ENCODE results near the gene KANSL2.
A peak's percentile ranks its signal among the peaks of the same experiment; 100 is the strongest.
"Not testable (repeated sequence)": the region's sequence is repeated elsewhere in the genome, so short reads cannot be mapped to it uniquely, and the experiment has no call there.

Gene KANSL2, protein sequence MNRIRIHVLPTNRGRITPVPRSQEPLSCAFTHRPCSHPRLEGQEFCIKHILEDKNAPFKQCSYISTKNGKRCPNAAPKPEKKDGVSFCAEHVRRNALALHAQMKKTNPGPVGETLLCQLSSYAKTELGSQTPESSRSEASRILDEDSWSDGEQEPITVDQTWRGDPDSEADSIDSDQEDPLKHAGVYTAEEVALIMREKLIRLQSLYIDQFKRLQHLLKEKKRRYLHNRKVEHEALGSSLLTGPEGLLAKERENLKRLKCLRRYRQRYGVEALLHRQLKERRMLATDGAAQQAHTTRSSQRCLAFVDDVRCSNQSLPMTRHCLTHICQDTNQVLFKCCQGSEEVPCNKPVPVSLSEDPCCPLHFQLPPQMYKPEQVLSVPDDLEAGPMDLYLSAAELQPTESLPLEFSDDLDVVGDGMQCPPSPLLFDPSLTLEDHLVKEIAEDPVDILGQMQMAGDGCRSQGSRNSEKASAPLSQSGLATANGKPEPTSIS

GRCh38 chr12:48681710-48682532 is at the start of gene KANSL2:
Gene KANSL2, minus strand, starts transcription at chr12:48682238. Its CDS starts 606 bp downstream, at chr12:48681632.
- peak; percentile 99 for DNase-seq

- DNase-seq, result no peak
These were observed 46.8 kb upstream of the KANSL2 start for GRCh38 chr12:48728807-48729206.

- DNase-seq, result not testable (repeated sequence)
These were observed 38.7 kb upstream of the KANSL2 start for GRCh38 chr12:48720737-48721136.

DNA sequence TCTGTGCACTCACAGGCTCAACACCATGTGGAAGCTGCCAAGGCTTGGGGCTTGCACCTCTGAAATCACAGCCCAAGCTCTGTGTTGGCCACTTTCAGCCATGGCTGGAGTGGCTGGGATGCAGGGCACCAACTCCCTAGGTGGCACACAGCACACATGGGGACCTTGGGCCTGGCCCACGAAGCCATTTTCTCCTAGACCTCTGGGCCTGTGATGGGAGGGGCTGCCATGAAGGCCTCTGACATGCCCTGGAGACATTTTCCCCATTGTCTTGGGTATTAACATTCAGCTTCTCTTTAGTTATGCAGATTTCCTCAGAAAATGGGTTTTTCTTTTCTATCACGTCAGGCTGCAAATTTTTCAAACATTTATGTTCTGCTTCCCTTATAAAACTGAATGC is 38.1 kb upstream of the KANSL2 start:
- DNase-seq, result not testable (repeated sequence)

- DNase-seq, result not testable (repeated sequence)
These were observed 37.0 kb upstream of the KANSL2 start for GRCh38 chr12:48719002-48719401.

DNA sequence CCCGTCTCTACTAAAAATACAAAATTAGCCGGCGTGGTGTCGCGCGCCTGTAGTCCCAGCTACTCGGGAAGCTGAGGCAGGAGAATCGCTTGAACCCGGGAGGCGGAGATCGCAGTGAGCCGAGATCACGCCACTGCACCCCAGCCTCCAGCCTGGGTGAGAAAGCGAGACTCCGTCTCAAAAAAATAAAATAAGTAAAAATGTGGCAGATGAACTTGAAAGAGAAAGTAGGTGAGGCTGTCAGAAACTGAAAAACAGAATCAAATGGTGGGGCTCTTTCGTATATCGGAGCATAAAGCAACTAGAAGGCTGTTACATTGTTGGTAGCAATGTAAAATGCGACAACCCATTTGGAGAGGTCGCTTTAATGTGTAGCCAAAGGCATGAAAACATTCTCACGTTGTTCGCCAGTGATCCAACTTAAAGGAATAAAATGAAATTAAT is 35.2 kb upstream of the KANSL2 start:
- DNase-seq, result peak; percentile 10

GRCh38 chr12:48716493-48717251 is 34.6 kb upstream of the KANSL2 start, which contains the start of gene CCNT1:
Gene CCNT1, minus strand, starts transcription at chr12:48716707. Its CDS starts 32 bp downstream, at chr12:48716675.
- DNase-seq, result peak; percentile 99

- no peak for DNase-seq
These were observed 34.1 kb upstream of the KANSL2 start for GRCh38 chr12:48716168-48716492.

- DNase-seq, result no peak
These were observed 30.2 kb upstream of the KANSL2 start for GRCh38 chr12:48712209-48712608.

GRCh38 chr12:48698822-48699221 is 16.8 kb upstream of the KANSL2 start:
- not testable (repeated sequence) for DNase-seq

GRCh38 chr12:48696626-48697025 is 14.6 kb upstream of the KANSL2 start:
- no peak for DNase-seq

DNA sequence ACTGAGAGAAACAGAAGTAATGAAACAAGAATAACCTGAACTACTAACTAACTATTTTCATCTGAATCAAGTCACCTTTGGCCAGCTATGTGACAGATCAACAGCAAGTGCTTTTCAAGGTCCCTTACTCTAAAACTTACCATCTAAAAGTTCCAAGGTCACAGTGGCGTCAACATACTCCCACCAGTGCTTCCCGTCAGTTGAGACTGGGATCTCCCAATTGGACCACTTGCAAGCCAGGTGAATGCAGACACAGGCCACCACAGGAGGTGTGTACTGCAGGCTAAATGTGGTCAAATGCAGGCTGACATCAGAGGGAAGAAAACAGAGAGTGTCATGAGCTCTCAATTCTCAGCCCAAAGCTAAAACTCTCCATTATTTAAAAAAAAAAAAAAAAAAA is 13.8 kb upstream of the KANSL2 start:
- DNase-seq, result no peak

GRCh38 chr12:48694038-48694437 is 12.0 kb upstream of the KANSL2 start:
- DNase-seq, result no peak

GRCh38 chr12:48693572-48693971 is 11.5 kb upstream of the KANSL2 start:
- DNase-seq, result no peak

GRCh38 chr12:48691826-48692487 is 9.9 kb upstream of the KANSL2 start:
- no peak for DNase-seq

GRCh38 chr12:48690990-48691389 is 9.0 kb upstream of the KANSL2 start:
- DNase-seq, result no peak

DNA sequence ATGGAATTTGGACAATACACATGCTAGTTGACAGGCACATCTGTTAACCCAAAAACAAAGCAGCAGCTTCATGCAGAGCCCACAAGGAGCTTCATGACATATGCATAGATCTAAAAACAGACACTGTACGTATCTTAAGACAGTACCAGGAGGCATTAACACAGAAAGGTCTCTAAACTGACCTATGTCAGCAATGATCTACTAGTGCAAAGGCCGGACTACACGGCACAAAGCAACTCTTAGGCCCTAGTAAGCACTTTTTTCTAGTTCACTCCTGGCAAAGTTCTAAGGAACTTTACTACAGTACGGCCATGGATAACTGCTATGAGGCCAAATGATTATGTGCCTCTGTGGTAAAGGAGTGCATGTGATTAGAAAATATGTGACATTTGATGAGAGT is 8.4 kb upstream of the KANSL2 start:
- no peak for DNase-seq

DNA sequence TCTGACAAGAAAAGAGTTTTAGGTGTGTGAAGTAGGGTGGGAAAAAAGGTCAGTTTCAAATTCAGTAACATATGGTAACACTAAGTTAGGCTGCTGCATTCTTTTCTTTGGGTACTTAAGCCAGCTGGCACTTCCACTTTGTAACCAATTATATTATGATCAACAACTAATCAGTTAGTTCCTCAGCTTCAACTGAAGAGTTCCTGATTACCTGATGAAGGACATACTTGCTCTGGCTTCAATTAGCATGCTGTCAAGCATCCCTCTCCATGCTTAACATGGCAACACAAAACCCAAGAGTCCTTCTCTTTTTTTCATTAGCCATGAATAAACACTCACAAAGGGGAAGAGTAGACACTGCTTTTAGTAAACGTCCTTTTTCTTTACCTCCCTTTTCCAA is 6.8 kb upstream of the KANSL2 start:
- no peak for DNase-seq

GRCh38 chr12:48687592-48687991 is 5.6 kb upstream of the KANSL2 start:
- peak; percentile 16 for DNase-seq

- no peak for DNase-seq
These were observed 4.7 kb upstream of the KANSL2 start for GRCh38 chr12:48686615-48687334.

GRCh38 chr12:48686037-48686595 is 4.1 kb upstream of the KANSL2 start:
- no peak for DNase-seq

Measured in activated CD4-positive, alpha-beta T cell treated with anti-CD3 and anti-CD28 coated beads, Interleukin-10, Interleukin-2, amounts not matched to agents 100 ng/mL and 50 ng/mL, durations not matched to agents 16 hours and 8 hours (primary cell).